ENCODE results near the gene CSKMT.

Gene CSKMT

GRCh38 chr11:62667460-62667859, 2.3 kb downstream of the CSKMT start:
- H3K4me2 ChIP-seq (ENCODE audit: insufficient read depth, low read length) = peak overlapping the region; percentile 86
- H3K4me1 ChIP-seq (ENCODE audit: insufficient read depth, low read length) = peaks cover 65% of the 10 kb centered on the region
- no peak for DNase-seq
- no peak for ATAC-seq (ENCODE audit: insufficient read depth, low read depth)
- H3K36me3 ChIP-seq (ENCODE audit: insufficient read depth, low read length) = peaks cover 37% of the 10 kb centered on the region
- H3K79me2 ChIP-seq (ENCODE audit: insufficient read depth, low read length) = peaks cover 81% of the 10 kb centered on the region
- no peak overlapping the region for H3K4me3 ChIP-seq (ENCODE audit: low read depth in 1 of 2, low read length in 2 of 2)
- no peak overlapping the region for H3K27ac ChIP-seq (ENCODE audit: low read length)
- no peak for TF ChIP-seq CTCF (IDR thresholded peaks at IDR 0.05; ENCODE audit: borderline replicate concordance, extremely low read depth, low read length, poor library complexity, severe bottlenecking)
- no peak for TF ChIP-seq EZH2 (IDR thresholded peaks at IDR 0.05; ENCODE audit: borderline replicate concordance, low read depth, low read length, severe bottlenecking)
- peak overlapping the region; percentile 76; the same call in 1 of the 2 replicates for H3K9ac ChIP-seq (ENCODE audit: low read depth, low read length)
- H2AFZ ChIP-seq (ENCODE audit: low read depth, low read length) = no peak overlapping the region
- no peaks in the 10 kb centered on the region for H3K27me3 ChIP-seq (ENCODE audit: insufficient read depth, low read length, poor library complexity)
- H4K20me1 ChIP-seq (ENCODE audit: insufficient read depth, low read length) = peaks cover 10% of the 10 kb centered on the region
- no peaks in the 10 kb centered on the region for H3K9me3 ChIP-seq (ENCODE audit: insufficient read depth, low read length, severe bottlenecking)

- Histone ChIP-seq H3K9ac (ENCODE audit: low read depth, low read length) (peak overlapping the region; percentile 13; the same call in 1 of the 2 replicates), H3K9me3 (ENCODE audit: insufficient read depth, low read length, severe bottlenecking) (no peaks in the 10 kb centered on the region), H3K27me3 (ENCODE audit: insufficient read depth, low read length, poor library complexity) (no peaks in the 10 kb centered on the region), H2AFZ (ENCODE audit: low read depth, low read length) (no peak overlapping the region), H3K36me3 (ENCODE audit: insufficient read depth, low read length) (peaks cover 44% of the 10 kb centered on the region), H3K79me2 (ENCODE audit: insufficient read depth, low read length) (peaks cover 84% of the 10 kb centered on the region), H3K4me1 (ENCODE audit: insufficient read depth, low read length) (peaks cover 68% of the 10 kb centered on the region), H3K4me3 (ENCODE audit: low read depth in 1 of 2, low read length in 2 of 2) (no peak overlapping the region), H3K4me2 (ENCODE audit: insufficient read depth, low read length) (peak overlapping the region; percentile 82; the same call in 1 of the 2 replicates), H3K27ac (ENCODE audit: low read length) (peak overlapping the region; percentile 38), H4K20me1 (ENCODE audit: insufficient read depth, low read length) (peaks cover 10% of the 10 kb centered on the region)
- no peak for TF ChIP-seq EZH2 (IDR thresholded peaks at IDR 0.05; ENCODE audit: borderline replicate concordance, low read depth, low read length, severe bottlenecking)
- no peak for TF ChIP-seq CTCF (IDR thresholded peaks at IDR 0.05; ENCODE audit: borderline replicate concordance, extremely low read depth, low read length, poor library complexity, severe bottlenecking)
- ATAC-seq (ENCODE audit: insufficient read depth, low read depth) = no peak
- DNase-seq = no peak
Observed at GRCh38 chr11:62669420-62670161, 4.5 kb downstream of the CSKMT start.

- peak overlapping the region; percentile 82 for H3K4me2 ChIP-seq (ENCODE audit: insufficient read depth, low read length)
- H3K27ac ChIP-seq (ENCODE audit: low read length) = peak overlapping the region; percentile 94
- H3K36me3 ChIP-seq (ENCODE audit: insufficient read depth, low read length) = peaks cover 47% of the 10 kb centered on the region
- H2AFZ ChIP-seq (ENCODE audit: low read depth, low read length) = peak overlapping the region; percentile 81
- peak overlapping the region; percentile 77 to 91 for H3K4me3 ChIP-seq (ENCODE audit: low read depth in 1 of 2, low read length in 2 of 2)
- no peak for TF ChIP-seq EZH2 (IDR thresholded peaks at IDR 0.05; ENCODE audit: borderline replicate concordance, low read depth, low read length, severe bottlenecking)
- DNase-seq (no peak), ATAC-seq (ENCODE audit: insufficient read depth, low read depth) (peak; percentile 23)
- H3K9me3 ChIP-seq (ENCODE audit: insufficient read depth, low read length, severe bottlenecking) = no peaks in the 10 kb centered on the region
- peaks cover 59% of the 10 kb centered on the region for H3K4me1 ChIP-seq (ENCODE audit: insufficient read depth, low read length)
- no peaks in the 10 kb centered on the region for H3K27me3 ChIP-seq (ENCODE audit: insufficient read depth, low read length, poor library complexity)
- peaks cover 8% of the 10 kb centered on the region for H4K20me1 ChIP-seq (ENCODE audit: insufficient read depth, low read length)
- peaks cover 78% of the 10 kb centered on the region for H3K79me2 ChIP-seq (ENCODE audit: insufficient read depth, low read length)
- H3K9ac ChIP-seq (ENCODE audit: low read depth, low read length) = peak overlapping the region; percentile 90
Observed at GRCh38 chr11:62671236-62671607, 6.1 kb downstream of the CSKMT start.

- DNase-seq (peak; percentile 85), ATAC-seq (ENCODE audit: insufficient read depth, low read depth) (peak; percentile 88)
- H3K9ac ChIP-seq (ENCODE audit: low read depth, low read length) = peak within 1 kb of the TSS; percentile 90
- TF ChIP-seq EZH2 (IDR thresholded peaks at IDR 0.05; ENCODE audit: borderline replicate concordance, low read depth, low read length, severe bottlenecking) = no peak
- no peak for TF ChIP-seq CTCF (IDR thresholded peaks at IDR 0.05; ENCODE audit: borderline replicate concordance, extremely low read depth, low read length, poor library complexity, severe bottlenecking)
- H3K27me3 ChIP-seq (ENCODE audit: insufficient read depth, low read length, poor library complexity) = no peaks in the 10 kb centered on the region
- H3K79me2 ChIP-seq (ENCODE audit: insufficient read depth, low read length) = peaks cover 78% of the 10 kb centered on the region
- no peaks in the 10 kb centered on the region for H3K9me3 ChIP-seq (ENCODE audit: insufficient read depth, low read length, severe bottlenecking)
- H3K36me3 ChIP-seq (ENCODE audit: insufficient read depth, low read length) = peaks cover 47% of the 10 kb centered on the region
- H3K4me3 ChIP-seq (ENCODE audit: low read depth in 1 of 2, low read length in 2 of 2) = peak within 1 kb of the TSS; percentile 77 to 91
- H4K20me1 ChIP-seq (ENCODE audit: insufficient read depth, low read length) = peaks cover 4% of the 10 kb centered on the region; the same call in 1 of the 2 replicates
- H2AFZ ChIP-seq (ENCODE audit: low read depth, low read length) = peak within 1 kb of the TSS; percentile 81
- peak within 1 kb of the TSS; percentile 82 for H3K4me2 ChIP-seq (ENCODE audit: insufficient read depth, low read length)
- peaks cover 59% of the 10 kb centered on the region for H3K4me1 ChIP-seq (ENCODE audit: insufficient read depth, low read length)
- peak within 1 kb of the TSS; percentile 94 for H3K27ac ChIP-seq (ENCODE audit: low read length)
Observed at GRCh38 chr11:62671608-62672389, 6.7 kb downstream of the CSKMT start, which contains the start of the genes LBHD1 and UQCC3. TSS of gene LBHD1 (minus strand) at chr11:62672267. CDS start at chr11:62670031, 2,236 bp downstream. TSS of gene UQCC3 (plus strand) at chr11:62671673. CDS start at chr11:62671746, 73 bp downstream.
